Ishikawa (cell line): ENCODE results near the gene FOXD1.
A peak's percentile ranks its signal among the peaks of the same experiment; 100 is the strongest.

Experiments used
- CEBPB ChIP-seq: IDR thresholded peaks from 2 replicates; pipeline ENCODE4 v1.6.1; 2012
- CREB1 ChIP-seq: IDR thresholded peaks from 2 replicates; pipeline ENCODE4 v1.6.1; 2012; ENCODE audit warnings: low read depth
- EGR1 ChIP-seq: IDR thresholded peaks from 2 replicates; pipeline ENCODE4 v1.6.1; 2012
- EP300 ChIP-seq: IDR thresholded peaks from 2 replicates; pipeline ENCODE4 v1.6.1; 2012; ENCODE audit warnings: borderline replicate concordance
- FOXM1 ChIP-seq: IDR thresholded peaks from 2 replicates; pipeline ENCODE4 v1.6.1; 2012; ENCODE audit warnings: low read depth, borderline replicate concordance
- MAX ChIP-seq: IDR thresholded peaks from 2 replicates; pipeline ENCODE4 v1.6.1; 2012
- NFIC ChIP-seq: IDR thresholded peaks from 2 replicates; pipeline ENCODE4 v1.6.1; 2012
- RAD21 ChIP-seq: IDR thresholded peaks from 2 replicates; pipeline ENCODE4 v1.6.1; 2012; ENCODE audit warnings: low read depth
- REST ChIP-seq: IDR thresholded peaks from 2 replicates; pipeline ENCODE4 v1.6.1; 2012; ENCODE audit warnings: low read depth, mild to moderate bottlenecking
- TAF1 ChIP-seq: IDR thresholded peaks from 2 replicates; pipeline ENCODE4 v1.6.1; 2012; ENCODE audit warnings: low read depth, mild to moderate bottlenecking
- TCF12 ChIP-seq: IDR thresholded peaks from 2 replicates; pipeline ENCODE4 v1.6.1; 2012; ENCODE audit warnings: low read depth
- TEAD4 ChIP-seq: IDR thresholded peaks from 2 replicates; pipeline ENCODE4 v1.6.1; 2012
- USF1 ChIP-seq: IDR thresholded peaks from 2 replicates; pipeline ENCODE4 v1.6.1; 2012
- YY1 ChIP-seq: IDR thresholded peaks from 2 replicates; pipeline ENCODE4 v1.6.1; 2012; ENCODE audit warnings: low read depth
- ZBTB7A ChIP-seq: IDR thresholded peaks from 2 replicates; pipeline ENCODE4 v1.6.1; 2012; ENCODE audit warnings: low read depth

The FOXD1 gene

GRCh38 chr5:73448463-73449136 lies at the start of gene FOXD1:
FOXD1 (minus strand) TSS chr5:73448777; CDS start chr5:73448362, 415 bp downstream.
- no peak for TF ChIP-seq EGR1
- no peak for TF ChIP-seq RAD21
- peak; percentile 95 for TF ChIP-seq USF1
- peak; percentile 26; the same call in 1 of the 2 replicates for TF ChIP-seq TEAD4
- TF ChIP-seq EP300 = no peak
- peak; percentile 80 for TF ChIP-seq TAF1
- no peak for TF ChIP-seq NFIC
- peak; percentile 54; the same call in 1 of the 2 replicates for TF ChIP-seq CREB1
- TF ChIP-seq MAX = peak; percentile 79
- no peak for TF ChIP-seq CEBPB
- TF ChIP-seq ZBTB7A = peak; percentile 51; the same call in 1 of the 2 replicates
- TF ChIP-seq FOXM1 = no peak
- no peak; the same call in 1 of the 2 replicates for TF ChIP-seq YY1
- no peak for TF ChIP-seq REST
- peak; percentile 27; the same call in 1 of the 2 replicates for TF ChIP-seq TCF12

GRCh38 chr5:73497497-73498056 lies 49.0 kb upstream of the FOXD1 start:
- TF ChIP-seq YY1 (no peak), TAF1 (no peak), ZBTB7A (no peak), TCF12 (no peak), TEAD4 (no peak), CREB1 (no peak), EP300 (no peak), MAX (no peak), USF1 (no peak), CEBPB (no peak), NFIC (no peak), EGR1 (no peak), RAD21 (no peak), FOXM1 (no peak), REST (no peak)

- TF ChIP-seq RAD21 = no peak
- TF ChIP-seq EP300 = no peak
- TF ChIP-seq USF1 = peak; percentile 66
- 0 out of 2 replicates have a peak, but pooled peaks have one; percentile 36 for TF ChIP-seq YY1
- TF ChIP-seq EGR1 = no peak
- no peak for TF ChIP-seq TCF12
- TF ChIP-seq TEAD4 = peak; percentile 75
- TF ChIP-seq ZBTB7A = no peak
These were observed 48.4 kb upstream of the FOXD1 start for GRCh38 chr5:73496984-73497457.

- TF ChIP-seq REST = no peak
These were observed 47.3 kb upstream of the FOXD1 start for GRCh38 chr5:73495772-73496335.
